ENCODE data around the gene RELA. TPM values are rescaled to one million over a fixed set of nuclear protein-coding genes. Genes with fewer than 3 reads are reported as not detected.

The RELA gene
- total RNA-seq, 1 experiment from 2014 or later = 54.9 TPM

- Histone ChIP-seq H3K27me3 (replicated peaks; ENCODE audit: control insufficient read depth, insufficient read depth, low read length) (no peaks in the 10 kb centered on the region), H3K9me3 (no peaks in the 10 kb centered on the region), H3K4me3 (ENCODE audit: low read depth, low read length) (no peak overlapping the region), H3K36me3 (ENCODE audit: control insufficient read depth, insufficient read depth, low read length) (peaks cover 11% of the 10 kb centered on the region), H3K4me1 (peaks cover 16% of the 10 kb centered on the region; the same call in 1 of the 2 replicates)
- Mint-ChIP-seq H3K4me1 (ENCODE audit: low read depth, unreplicated experiment) (peaks cover 6% of the 10 kb centered on the region), H3K27me3 (ENCODE audit: insufficient read depth, unreplicated experiment) (no peaks in the 10 kb centered on the region), H3K9me3 (ENCODE audit: unreplicated experiment) (no peaks in the 10 kb centered on the region), H3K27ac (ENCODE audit: unreplicated experiment) (no peak overlapping the region), H3K4me3 (ENCODE audit: unreplicated experiment) (no peak overlapping the region), H3K36me3 (ENCODE audit: insufficient read depth, unreplicated experiment) (peaks cover 58% of the 10 kb centered on the region)
- no peak for DNase-seq
- intact Hi-C loops (cut with micrococcal nuclease; ENCODE audit: unreplicated experiment) = no loop called here
- ChIA-PET POLR2A (no interaction called here), CTCF (no interaction called here)
- no peak for TF ChIP-seq CTCF (IDR thresholded peaks at IDR 0.05; ENCODE audit: insufficient read depth in 1 of 2, low read depth in 1 of 2, low read length in 1 of 2, severe bottlenecking in 1 of 2, unreplicated experiment in 1 of 2)
- BruUV-seq (replicated peaks) = no TSS peak
Measured at GRCh38 chr11:65660038-65660437, 2.7 kb downstream of the RELA start.

GRCh38 chr11:65658174-65659021 lies 4.3 kb downstream of the RELA start:
- no peak for TF ChIP-seq CTCF (IDR thresholded peaks at IDR 0.05; ENCODE audit: insufficient read depth in 1 of 2, low read depth in 1 of 2, low read length in 1 of 2, severe bottlenecking in 1 of 2, unreplicated experiment in 1 of 2)
- POLR2A ChIA-PET = no interaction called here
- H3K36me3 Mint-ChIP-seq (ENCODE audit: insufficient read depth, unreplicated experiment) = peaks cover 65% of the 10 kb centered on the region

GRCh38 chr11:65657426-65657825 lies 5.3 kb downstream of the RELA start:
- DNase-seq = no peak
- intact Hi-C loops (cut with micrococcal nuclease; ENCODE audit: unreplicated experiment) = no loop called here
- Mint-ChIP-seq H3K27ac (ENCODE audit: unreplicated experiment) (no peak overlapping the region), H3K36me3 (ENCODE audit: insufficient read depth, unreplicated experiment) (peaks cover 70% of the 10 kb centered on the region), H3K4me1 (ENCODE audit: low read depth, unreplicated experiment) (peaks cover 9% of the 10 kb centered on the region), H3K4me3 (ENCODE audit: unreplicated experiment) (no peak overlapping the region), H3K9me3 (ENCODE audit: unreplicated experiment) (no peaks in the 10 kb centered on the region), H3K27me3 (ENCODE audit: insufficient read depth, unreplicated experiment) (no peaks in the 10 kb centered on the region)
- Histone ChIP-seq H3K36me3 (ENCODE audit: control insufficient read depth, insufficient read depth, low read length) (peaks cover 11% of the 10 kb centered on the region), H3K27me3 (replicated peaks; ENCODE audit: control insufficient read depth, insufficient read depth, low read length) (no peaks in the 10 kb centered on the region), H3K9me3 (no peaks in the 10 kb centered on the region), H3K4me1 (peaks cover 17% of the 10 kb centered on the region), H3K4me3 (ENCODE audit: low read depth, low read length) (no peak overlapping the region)
- CTCF ChIA-PET = interaction anchor here (0.6 kb wide), 1 partner anchor 17 kb away, joined by 4 read pairs; no protein-coding TSS in a partner anchor
- no peak for TF ChIP-seq CTCF (IDR thresholded peaks at IDR 0.05; ENCODE audit: insufficient read depth in 1 of 2, low read depth in 1 of 2, low read length in 1 of 2, severe bottlenecking in 1 of 2, unreplicated experiment in 1 of 2)
- POLR2A ChIA-PET = no interaction called here
- no TSS peak for BruUV-seq (replicated peaks)

More at GRCh38 chr11:65658174-65659021, 4.3 kb downstream of the RELA start:
- intact Hi-C loops (cut with micrococcal nuclease; ENCODE audit: unreplicated experiment) = no loop called here
- Mint-ChIP-seq H3K9me3 (ENCODE audit: unreplicated experiment) (no peaks in the 10 kb centered on the region), H3K27me3 (ENCODE audit: insufficient read depth, unreplicated experiment) (no peaks in the 10 kb centered on the region), H3K4me3 (ENCODE audit: unreplicated experiment) (no peak overlapping the region), H3K27ac (ENCODE audit: unreplicated experiment) (no peak overlapping the region), H3K4me1 (ENCODE audit: low read depth, unreplicated experiment) (peaks cover 1% of the 10 kb centered on the region)
- Histone ChIP-seq H3K36me3 (ENCODE audit: control insufficient read depth, insufficient read depth, low read length) (peaks cover 11% of the 10 kb centered on the region), H3K4me3 (ENCODE audit: low read depth, low read length) (no peak overlapping the region), H3K4me1 (peaks cover 13% of the 10 kb centered on the region; the same call in 1 of the 2 replicates), H3K9me3 (no peaks in the 10 kb centered on the region), H3K27me3 (replicated peaks; ENCODE audit: control insufficient read depth, insufficient read depth, low read length) (no peaks in the 10 kb centered on the region)
- CTCF ChIA-PET = no interaction called here
- no TSS peak for BruUV-seq (replicated peaks)
- DNase-seq = no peak
